Activated gamma-delta T cell (primary cell): ENCODE results near the gene RFC2.
"Not testable (repeated sequence)": the region's sequence is repeated elsewhere in the genome, so short reads cannot be mapped to it uniquely, and the experiment has no call there.

Source experiments
- DNase-seq: peaks from one replicate; lab custom pipeline; 2025; lab: John Stamatoyannopoulos, UW

The RFC2 gene

GRCh38 chr7:74217455-74218342 lies 36.5 kb downstream of the RFC2 start:
- DNase-seq: no peak

GRCh38 chr7:74216361-74216761 lies 37.8 kb downstream of the RFC2 start:
- no peak for DNase-seq

GRCh38 chr7:74215921-74216320 lies 38.3 kb downstream of the RFC2 start:
- DNase-seq: no peak

- DNase-seq: no peak
Observed at GRCh38 chr7:74214816-74215630, 39.2 kb downstream of the RFC2 start.

- no peak for DNase-seq
Observed at GRCh38 chr7:74212661-74213060, 41.5 kb downstream of the RFC2 start.

- not testable (repeated sequence) for DNase-seq
Observed at GRCh38 chr7:74208241-74208640, 46.0 kb downstream of the RFC2 start.

GRCh38 chr7:74207586-74207985 lies 46.6 kb downstream of the RFC2 start:
- DNase-seq: no peak

GRCh38 chr7:74206589-74207120 lies 47.5 kb downstream of the RFC2 start:
- DNase-seq: peak; percentile 26

GRCh38 chr7:74206052-74206451 lies 48.1 kb downstream of the RFC2 start:
- not testable (repeated sequence) for DNase-seq

- DNase-seq: no peak
Observed at GRCh38 chr7:74203956-74204618, 50.1 kb downstream of the RFC2 start.

- no peak for DNase-seq
Observed at GRCh38 chr7:74202841-74203556, 51.2 kb downstream of the RFC2 start.

GRCh38 chr7:74199551-74200355 lies 54.4 kb downstream of the RFC2 start:
- no peak for DNase-seq

GRCh38 chr7:74197449-74198124 lies 56.6 kb downstream of the RFC2 start:
- no peak for DNase-seq

GRCh38 chr7:74195968-74196654 lies 58.1 kb downstream of the RFC2 start:
- not testable (repeated sequence) for DNase-seq

- not testable (repeated sequence) for DNase-seq
Observed at GRCh38 chr7:74195139-74195860, 58.9 kb downstream of the RFC2 start.

GRCh38 chr7:74194686-74195085 lies 59.5 kb downstream of the RFC2 start:
- DNase-seq: no peak

GRCh38 chr7:74193913-74194312 lies 60.3 kb downstream of the RFC2 start:
- no peak for DNase-seq

GRCh38 chr7:74193054-74193453 lies 61.1 kb downstream of the RFC2 start:
- DNase-seq: no peak

- no peak for DNase-seq
Observed at GRCh38 chr7:74191231-74191630, 63.0 kb downstream of the RFC2 start.
